ENCODE measurements around the gene DQX1.

Gene DQX1

DNA sequence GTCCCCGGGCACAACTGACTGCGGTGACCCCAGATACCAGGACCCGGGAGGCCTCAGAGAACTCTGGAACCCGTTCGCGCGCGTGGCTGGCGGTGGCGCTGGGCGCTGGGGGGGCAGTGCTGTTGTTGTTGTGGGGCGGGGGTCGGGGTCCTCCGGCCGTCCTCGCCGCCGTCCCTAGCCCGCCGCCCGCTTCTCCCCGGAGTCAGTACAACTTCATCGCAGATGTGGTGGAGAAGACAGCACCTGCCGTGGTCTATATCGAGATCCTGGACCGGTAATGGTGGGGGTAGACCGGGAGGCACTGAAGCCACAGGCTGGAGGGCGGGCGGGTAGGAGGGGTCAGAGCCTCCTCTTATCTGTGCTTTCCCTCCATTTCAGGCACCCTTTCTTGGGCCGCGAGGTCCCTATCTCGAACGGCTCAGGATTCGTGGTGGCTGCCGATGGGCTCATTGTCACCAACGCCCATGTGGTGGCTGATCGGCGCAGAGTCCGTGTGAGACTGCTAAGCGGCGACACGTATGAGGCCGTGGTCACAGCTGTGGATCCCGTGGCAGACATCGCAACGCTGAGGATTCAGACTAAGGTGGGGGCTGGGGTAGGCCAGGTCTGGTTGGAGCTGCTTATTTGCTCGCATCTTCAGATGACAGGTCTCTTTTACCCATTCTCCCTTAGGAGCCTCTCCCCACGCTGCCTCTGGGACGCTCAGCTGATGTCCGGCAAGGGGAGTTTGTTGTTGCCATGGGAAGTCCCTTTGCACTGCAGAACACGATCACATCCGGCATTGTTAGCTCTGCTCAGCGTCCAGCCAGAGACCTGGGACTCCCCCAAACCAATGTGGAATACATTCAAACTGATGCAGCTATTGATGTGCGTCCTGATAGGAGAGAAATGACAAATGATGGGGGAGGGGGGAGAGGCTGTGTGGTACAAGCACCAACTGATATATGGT, 4.5 kb upstream of the DQX1 start:
- H3K36me3 Mint-ChIP-seq (ENCODE audit: low read depth): peaks cover 31% of the 10 kb centered on the region

DNA sequence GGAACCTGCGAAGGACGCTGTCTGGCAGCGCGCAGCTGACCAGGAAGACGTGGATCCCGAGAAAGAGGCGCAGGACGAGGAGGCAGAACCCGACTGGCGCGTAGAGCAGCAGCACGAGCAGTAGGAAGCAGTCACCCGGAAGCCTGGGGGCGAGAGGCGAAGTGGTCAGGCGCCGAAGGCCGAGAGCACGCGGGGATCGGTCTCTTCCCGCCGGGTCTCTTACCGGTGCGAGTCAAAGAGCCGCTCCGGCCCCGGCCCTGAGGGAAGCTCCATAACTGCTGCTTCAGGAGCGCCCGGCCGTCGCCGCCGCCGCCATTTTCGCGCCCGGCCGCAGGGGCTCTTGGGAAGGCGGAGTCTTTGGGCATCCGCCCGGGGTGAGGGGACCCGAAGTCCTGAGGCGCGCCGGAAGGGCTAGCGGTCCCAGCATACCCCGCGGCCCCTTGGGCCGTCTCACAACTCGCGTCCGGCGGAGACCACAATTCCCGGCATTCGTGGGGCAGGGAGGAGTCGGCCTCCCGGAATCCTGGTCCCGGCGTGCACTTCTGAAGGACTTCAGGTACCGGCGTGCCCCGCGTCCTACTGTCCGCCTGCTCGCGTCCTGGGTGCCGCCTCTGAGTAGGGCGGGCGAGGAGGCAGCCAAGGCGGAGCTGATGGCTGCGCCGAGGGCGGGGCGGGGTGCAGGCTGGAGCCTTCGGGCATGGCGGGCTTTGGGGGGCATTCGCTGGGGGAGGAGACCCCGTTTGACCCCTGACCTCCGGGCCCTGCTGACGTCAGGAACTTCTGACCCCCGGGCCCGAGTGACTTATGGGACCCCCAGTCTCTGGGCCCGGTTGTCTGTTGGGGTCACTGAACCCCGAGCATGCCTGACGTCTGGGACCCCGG, 3.6 kb upstream of the DQX1 start, which contains the start of the genes AUP1 and HTRA2:
Gene AUP1, minus strand, starts transcription at position 350 of the 882 bp plus-strand sequence. Its CDS starts 77 bp downstream, at position 273.
Gene HTRA2, plus strand, starts transcription at position 577 of the 882 bp plus-strand sequence. Its CDS starts 74 bp downstream, at position 651.
- Mint-ChIP-seq H3K4me3 (peak within 1 kb of the TSS; percentile 97 to 99 (median 99)), H3K27me3 (ENCODE audit: low read depth) (no peaks in the 10 kb centered on the region), H3K36me3 (ENCODE audit: low read depth) (peaks cover 31% of the 10 kb centered on the region), H3K4me1 (peaks cover 25% of the 10 kb centered on the region), H3K9me3 (no peaks in the 10 kb centered on the region), H3K27ac (peak within 1 kb of the TSS; percentile 82 to 96 (median 88))
- TF ChIP-seq, protein P1, sequence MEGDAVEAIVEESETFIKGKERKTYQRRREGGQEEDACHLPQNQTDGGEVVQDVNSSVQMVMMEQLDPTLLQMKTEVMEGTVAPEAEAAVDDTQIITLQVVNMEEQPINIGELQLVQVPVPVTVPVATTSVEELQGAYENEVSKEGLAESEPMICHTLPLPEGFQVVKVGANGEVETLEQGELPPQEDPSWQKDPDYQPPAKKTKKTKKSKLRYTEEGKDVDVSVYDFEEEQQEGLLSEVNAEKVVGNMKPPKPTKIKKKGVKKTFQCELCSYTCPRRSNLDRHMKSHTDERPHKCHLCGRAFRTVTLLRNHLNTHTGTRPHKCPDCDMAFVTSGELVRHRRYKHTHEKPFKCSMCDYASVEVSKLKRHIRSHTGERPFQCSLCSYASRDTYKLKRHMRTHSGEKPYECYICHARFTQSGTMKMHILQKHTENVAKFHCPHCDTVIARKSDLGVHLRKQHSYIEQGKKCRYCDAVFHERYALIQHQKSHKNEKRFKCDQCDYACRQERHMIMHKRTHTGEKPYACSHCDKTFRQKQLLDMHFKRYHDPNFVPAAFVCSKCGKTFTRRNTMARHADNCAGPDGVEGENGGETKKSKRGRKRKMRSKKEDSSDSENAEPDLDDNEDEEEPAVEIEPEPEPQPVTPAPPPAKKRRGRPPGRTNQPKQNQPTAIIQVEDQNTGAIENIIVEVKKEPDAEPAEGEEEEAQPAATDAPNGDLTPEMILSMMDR (IDR thresholded peaks at IDR 0.05; ENCODE audit: unreplicated experiment in 3 of 3): no peak

More for the DNA sequence above, 4.5 kb upstream of the DQX1 start:
- no peaks in the 10 kb centered on the region for H3K9me3 Mint-ChIP-seq
- H3K4me1 Mint-ChIP-seq: peaks cover 25% of the 10 kb centered on the region
- peak overlapping the region in 2 of 3 experiments; percentile 52 to 57 for H3K27ac Mint-ChIP-seq
- TF ChIP-seq, protein P1 (IDR thresholded peaks at IDR 0.05; ENCODE audit: unreplicated experiment in 3 of 3): no peak
- no peaks in the 10 kb centered on the region for H3K27me3 Mint-ChIP-seq (ENCODE audit: low read depth)
- peak overlapping the region; percentile 97 to 99 (median 99) for H3K4me3 Mint-ChIP-seq

DNA sequence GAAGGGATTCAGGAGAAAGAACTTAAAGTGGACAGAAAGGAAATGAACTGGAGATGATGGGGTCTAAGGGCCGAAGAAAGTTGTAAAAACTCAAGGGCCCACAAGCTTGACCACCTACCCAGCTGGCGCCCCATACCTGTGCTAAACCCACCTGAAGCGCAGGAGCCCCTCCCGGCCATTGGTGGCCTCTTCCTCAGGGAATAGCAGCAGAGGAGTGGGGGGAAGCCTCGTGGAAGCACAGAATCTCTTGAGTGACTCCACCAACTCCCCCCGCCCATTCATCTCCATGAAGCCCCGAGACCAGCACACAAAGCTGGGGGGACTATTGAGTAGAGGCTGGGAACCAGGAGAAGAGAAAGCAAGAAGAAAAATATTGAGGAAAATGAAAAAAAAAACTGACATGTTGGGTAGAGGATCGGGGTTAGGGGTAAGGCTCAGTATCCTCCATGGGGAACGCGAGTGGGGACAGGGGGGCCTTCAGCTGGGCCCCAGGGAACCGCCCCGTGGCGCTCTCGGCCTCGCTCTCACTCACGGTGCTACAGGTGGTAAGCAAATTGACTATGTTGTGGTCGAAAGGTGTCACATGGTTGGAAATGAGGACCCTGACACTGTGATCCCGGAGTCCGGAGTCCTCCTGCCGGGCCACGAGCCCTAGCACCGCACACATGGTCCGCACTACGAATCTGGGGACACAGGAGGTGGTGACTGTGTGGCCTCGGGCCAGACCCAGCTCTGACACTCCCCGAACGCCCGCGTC, 2.7 kb upstream of the DQX1 start:
- peak overlapping the region; percentile 82 to 96 (median 88) for H3K27ac Mint-ChIP-seq

DNA sequence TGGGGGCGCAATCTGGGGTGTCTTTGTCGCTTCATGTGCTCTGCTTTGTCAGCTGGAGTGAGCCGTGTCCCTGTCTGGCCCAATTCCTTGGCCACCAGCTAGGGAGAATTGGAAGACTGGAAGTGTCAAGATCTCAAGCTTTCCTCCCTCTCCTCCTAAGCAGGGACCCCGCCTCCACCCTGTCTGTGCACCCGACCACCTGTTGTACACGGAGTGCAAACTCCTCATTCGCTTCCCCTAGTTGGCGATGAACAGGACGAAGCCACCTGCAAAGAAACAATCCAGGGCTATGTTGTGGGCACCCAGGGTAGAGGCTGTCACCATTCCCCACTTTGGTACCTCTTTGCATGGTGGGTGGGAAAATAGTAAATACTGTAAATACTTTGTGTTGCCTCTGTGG, 1.7 kb upstream of the DQX1 start:
- H3K9me3 Mint-ChIP-seq: no peaks in the 10 kb centered on the region
- TF ChIP-seq, protein P1 (IDR thresholded peaks at IDR 0.05; ENCODE audit: unreplicated experiment in 3 of 3): no peak
- H3K4me3 Mint-ChIP-seq: peak overlapping the region; percentile 97 to 99 (median 99)
- peaks cover 25% of the 10 kb centered on the region for H3K4me1 Mint-ChIP-seq
- peaks cover 30% of the 10 kb centered on the region for H3K36me3 Mint-ChIP-seq (ENCODE audit: low read depth)
- H3K27me3 Mint-ChIP-seq (ENCODE audit: low read depth): peaks cover 8% of the 10 kb centered on the region
- peak overlapping the region in 1 of 3 experiments; percentile 82 for H3K27ac Mint-ChIP-seq

More for the DNA sequence above, 2.7 kb upstream of the DQX1 start:
- H3K4me3 Mint-ChIP-seq: peak overlapping the region; percentile 97 to 99 (median 99)
- H3K27me3 Mint-ChIP-seq (ENCODE audit: low read depth): no peaks in the 10 kb centered on the region
- H3K36me3 Mint-ChIP-seq (ENCODE audit: low read depth): peaks cover 31% of the 10 kb centered on the region
- peaks cover 25% of the 10 kb centered on the region for H3K4me1 Mint-ChIP-seq
- TF ChIP-seq, protein P1 (IDR thresholded peaks at IDR 0.05; ENCODE audit: unreplicated experiment in 3 of 3): no peak
- no peaks in the 10 kb centered on the region for H3K9me3 Mint-ChIP-seq

DNA sequence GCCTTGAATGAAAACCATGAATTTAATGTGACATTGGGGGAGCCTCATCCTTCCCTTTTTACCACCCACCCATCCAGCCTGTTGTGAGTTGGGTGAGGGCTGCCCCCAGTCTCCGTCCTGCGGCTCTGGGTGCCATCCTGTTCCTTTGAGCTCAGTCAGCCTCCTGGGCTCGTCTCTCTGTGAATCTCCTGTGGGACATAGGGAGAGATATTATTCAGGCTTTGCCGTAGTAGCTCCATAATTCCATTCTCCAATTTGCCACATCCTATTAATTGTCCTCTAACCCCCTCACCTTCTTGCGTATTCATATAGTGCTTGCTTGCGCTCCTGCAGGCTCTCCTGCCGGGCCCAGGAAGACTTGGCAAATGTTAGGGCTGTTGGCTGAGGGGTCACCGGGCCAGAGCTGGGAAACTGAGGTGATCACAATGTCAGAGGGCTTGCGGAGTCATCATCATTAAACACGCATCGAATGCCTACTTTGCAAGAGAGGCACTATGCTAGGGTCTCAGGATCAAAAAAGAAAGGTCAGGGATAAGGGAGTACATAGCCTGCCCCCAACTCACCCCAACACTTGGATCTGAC, 709 bp upstream of the DQX1 start:
- Mint-ChIP-seq H3K4me1 (peaks cover 19% of the 10 kb centered on the region), H3K27me3 (ENCODE audit: low read depth) (peaks cover 18% of the 10 kb centered on the region), H3K36me3 (ENCODE audit: low read depth) (peaks cover 24% of the 10 kb centered on the region), H3K4me3 (peak overlapping the region; percentile 97 to 99 (median 99)), H3K9me3 (no peaks in the 10 kb centered on the region), H3K27ac (no peak overlapping the region)
- TF ChIP-seq, protein P1 (IDR thresholded peaks at IDR 0.05; ENCODE audit: unreplicated experiment in 3 of 3): no peak
